CD4-positive, alpha-beta T cell treated with Interleukin-17A for 4 hours (primary cell): Measurements from ENCODE around the gene SUSD5.
"Not testable (repeated sequence)": the region's sequence is repeated elsewhere in the genome, so short reads cannot be mapped to it uniquely, and the experiment has no call there.

ENCODE experiments used
- DNase-seq: peaks from one replicate; pipeline ENCODE4 v3.0.0-alpha.2; 2020; ENCODE audit warnings: mixed read lengths

The SUSD5 gene

DNA sequence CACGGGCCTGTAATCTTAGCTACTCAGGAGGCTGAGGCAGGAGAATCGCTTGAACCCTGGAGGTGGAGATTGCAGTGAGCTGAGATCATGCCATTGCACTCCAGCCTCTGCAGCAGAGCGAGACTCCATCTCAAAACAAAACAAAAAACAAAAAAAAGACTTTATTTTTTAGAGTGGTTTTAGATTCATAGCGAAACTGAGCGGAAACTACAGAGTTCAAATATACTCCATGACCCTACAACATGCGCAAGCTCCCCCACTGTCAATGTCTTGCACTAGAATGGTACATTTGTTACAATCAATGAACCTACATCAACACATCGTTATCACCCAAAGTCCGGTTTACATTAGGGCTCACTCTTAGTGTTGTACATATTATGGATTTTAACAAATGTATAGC lies 107.0 kb downstream of the SUSD5 start:
- DNase-seq, result no peak

DNA sequence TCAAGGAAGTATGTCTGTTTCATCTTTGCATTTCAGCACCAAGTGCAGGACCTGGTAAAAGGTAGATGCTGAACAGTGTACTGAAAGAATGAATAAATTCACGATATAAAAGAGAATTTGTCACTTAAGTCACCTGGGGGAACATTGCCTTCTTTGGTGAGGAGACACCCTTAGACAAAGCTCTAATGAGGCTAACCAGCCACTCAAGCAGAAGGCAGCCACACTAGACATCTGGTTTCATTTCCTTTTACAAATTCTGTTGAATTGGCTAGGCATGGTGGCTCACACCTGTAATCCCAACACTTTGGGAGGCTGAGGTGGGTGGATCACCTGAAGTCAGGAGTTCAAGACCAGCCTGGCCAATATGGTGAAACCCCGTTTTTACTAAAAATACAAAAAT lies 111.8 kb downstream of the SUSD5 start:
- not testable (repeated sequence) for DNase-seq

DNA sequence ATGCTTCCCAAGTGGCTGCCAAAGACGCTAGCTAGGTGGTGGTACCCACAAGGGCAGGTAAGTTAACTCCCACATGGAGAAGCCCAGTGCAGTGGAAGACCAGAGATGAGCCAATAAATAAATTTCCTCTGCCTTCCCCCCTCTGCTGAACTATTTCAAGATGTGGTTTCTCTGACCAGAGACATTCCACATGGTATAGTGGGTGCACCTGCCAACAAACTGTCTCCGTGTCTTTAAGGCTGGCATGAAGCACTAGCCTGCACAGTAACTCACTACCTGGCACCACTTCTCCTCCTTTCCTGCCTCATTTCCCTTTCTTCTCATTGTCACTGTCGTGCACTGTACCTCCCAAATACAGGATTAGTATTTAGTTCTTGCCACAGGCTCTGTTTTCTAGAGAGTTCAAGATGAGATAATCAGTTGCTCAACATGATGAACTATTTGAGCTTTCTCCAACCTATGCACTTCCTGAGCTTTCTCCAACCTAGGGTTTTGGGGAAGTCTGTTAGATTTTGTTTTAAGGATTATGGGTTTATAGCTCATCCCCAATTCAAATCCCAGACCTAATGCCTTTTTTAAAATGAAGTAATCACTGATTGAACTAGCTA lies 113.2 kb downstream of the SUSD5 start:
- DNase-seq, result no peak

- no peak for DNase-seq
Observed at GRCh38 chr3:33104803-33105202, 113.8 kb downstream of the SUSD5 start.

GRCh38 chr3:33103480-33103879 lies 115.1 kb downstream of the SUSD5 start:
- DNase-seq, result no peak

- DNase-seq, result no peak
Observed at GRCh38 chr3:33103034-33103433, 115.6 kb downstream of the SUSD5 start.

GRCh38 chr3:33100229-33100628 lies 118.4 kb downstream of the SUSD5 start:
- no peak for DNase-seq
